HEK293 (cell line): Measurements from ENCODE around the gene NFIC.

Source experiments
- CTCF ChIA-PET: fragments of 350-600 bp; formaldehyde crosslinking; extraction: SDS; loops from one replicate; lab custom pipeline; 2021; ENCODE audit warnings: antibody characterized with exemption; lab: Yijun Ruan, JAX
- POLR2A ChIA-PET: fragments of 300-600 bp; formaldehyde crosslinking; extraction: SDS; loops from one replicate; lab custom pipeline; 2020; ENCODE audit warnings: antibody characterized with exemption, inconsistent platforms; lab: Yijun Ruan, JAX
- H3K27ac ChIP-seq: fragments of 200-500 bp; sonication (Bioruptor generic); 2 replicates; pipeline ENCODE4 v1.5.1; 2014; ENCODE audit warnings: low read depth, low read length, control low read depth, inconsistent platforms; ENCODE audit errors: extremely low read depth
- H3K36me3 ChIP-seq, 2 experiments: fragments of 200-500 bp in 1 of 2; sonication (Bioruptor generic) in 1 of 2; 1 replicate in 1 of 2; 2 replicates in 1 of 2; pipeline ENCODE4 v1.5.1; 2014 to 2017; ENCODE audit warnings: inconsistent platforms in 2 of 2, low read length in 2 of 2; ENCODE audit not compliant: control insufficient read depth in 2 of 2, insufficient read depth in 1 of 2
- H3K4me1 ChIP-seq: fragments of 200-500 bp; sonication (Bioruptor generic); 2 replicates; pipeline ENCODE4 v1.5.1; 2014; ENCODE audit warnings: mild to moderate bottlenecking, low read length, inconsistent platforms; ENCODE audit not compliant: control insufficient read depth, insufficient read depth
- H3K4me3 ChIP-seq: 2 replicates; pipeline ENCODE4 v1.5.1; 2011; ENCODE audit warnings: low read depth, mild to moderate bottlenecking, control low read depth, low read length, moderate library complexity
- H3K9me3 ChIP-seq: fragments of 200-500 bp; sonication (Bioruptor generic); 2 replicates; pipeline ENCODE4 v1.5.1; 2014; ENCODE audit warnings: low read depth, low read length, inconsistent platforms; ENCODE audit not compliant: control insufficient read depth, insufficient read depth
- EGR2 ChIP-seq: fragments of 450-650 bp; formaldehyde crosslinking; IDR thresholded peaks from 2 replicates; pipeline ENCODE4 v1.5.1; 2016; ENCODE audit warnings: low read depth, missing biosample characterization, missing genetic modification characterization
- HOXA7 ChIP-seq: sonication (generic); formaldehyde crosslinking; IDR thresholded peaks from 2 replicates; pipeline ENCODE4 v1.8.1; 2022; ENCODE audit warnings: missing genetic modification reagents, borderline replicate concordance
- HOXD13 ChIP-seq: sonication (generic); formaldehyde crosslinking; IDR thresholded peaks from 2 replicates; pipeline ENCODE4 v1.8.0; 2022; ENCODE audit warnings: missing genetic modification reagents, borderline replicate concordance
- KLF7 ChIP-seq: fragments of 450-650 bp; formaldehyde crosslinking; IDR thresholded peaks from 2 replicates; pipeline ENCODE4 v1.5.1; 2016; ENCODE audit warnings: missing biosample characterization, missing genetic modification characterization, borderline replicate concordance
- MEIS1 ChIP-seq: sonication (generic); formaldehyde crosslinking; IDR thresholded peaks from 2 replicates; pipeline ENCODE4 v1.8.1; 2022; ENCODE audit warnings: missing genetic modification reagents, mild to moderate bottlenecking, borderline replicate concordance
- PATZ1 ChIP-seq: fragments of 450-650 bp; formaldehyde crosslinking; IDR thresholded peaks from 2 replicates; pipeline ENCODE4 v1.5.1; 2016; ENCODE audit warnings: missing biosample characterization, missing genetic modification characterization
- REPIN1 ChIP-seq: fragments of 450-650 bp; formaldehyde crosslinking; IDR thresholded peaks from 2 replicates; pipeline ENCODE4 v1.5.1; 2017; ENCODE audit warnings: missing biosample characterization, missing genetic modification characterization, low read depth
- SCRT1 ChIP-seq: fragments of 450-650 bp; formaldehyde crosslinking; IDR thresholded peaks from 2 replicates; pipeline ENCODE4 v1.5.1; 2016; ENCODE audit warnings: missing biosample characterization, missing genetic modification characterization, borderline replicate concordance
- ZBTB21 ChIP-seq: fragments of 450-650 bp; formaldehyde crosslinking; IDR thresholded peaks from 2 replicates; pipeline ENCODE4 v1.5.1; 2017; ENCODE audit warnings: missing biosample characterization, missing genetic modification characterization
- ZBTB48 ChIP-seq: fragments of 450-650 bp; formaldehyde crosslinking; IDR thresholded peaks from 2 replicates; pipeline ENCODE4 v1.5.1; 2016; ENCODE audit warnings: missing biosample characterization, missing genetic modification characterization
- ZFHX2 ChIP-seq: fragments of 450-650 bp; formaldehyde crosslinking; conservative IDR thresholded peaks from 2 replicates; pipeline ENCODE4 v1.5.1; 2016; ENCODE audit warnings: missing biosample characterization, missing genetic modification characterization
- ZFP69B ChIP-seq: fragments of 450-650 bp; formaldehyde crosslinking; IDR thresholded peaks from 2 replicates; pipeline ENCODE4 v1.5.1; 2016; ENCODE audit warnings: missing biosample characterization, missing genetic modification characterization
- ZIC2 ChIP-seq: fragments of 450-650 bp; formaldehyde crosslinking; IDR thresholded peaks from 2 replicates; pipeline ENCODE4 v1.5.1; 2016; ENCODE audit warnings: missing biosample characterization, missing genetic modification characterization
- ZNF214 ChIP-seq: fragments of 450-650 bp; formaldehyde crosslinking; IDR thresholded peaks from 2 replicates; pipeline ENCODE4 v1.5.1; 2017; ENCODE audit warnings: missing biosample characterization, mild to moderate bottlenecking, missing genetic modification characterization, borderline replicate concordance
- ZNF223 ChIP-seq: fragments of 450-650 bp; formaldehyde crosslinking; IDR thresholded peaks from 2 replicates; pipeline ENCODE4 v1.5.1; 2016; ENCODE audit warnings: missing biosample characterization, missing genetic modification characterization
- ZNF600 ChIP-seq: fragments of 450-650 bp; formaldehyde crosslinking; IDR thresholded peaks from 2 replicates; pipeline ENCODE4 v1.5.1; 2016; ENCODE audit warnings: missing biosample characterization, missing genetic modification characterization
- ZSCAN23 ChIP-seq: fragments of 450-650 bp; formaldehyde crosslinking; IDR thresholded peaks from 2 replicates; pipeline ENCODE4 v1.5.1; 2016; ENCODE audit warnings: missing biosample characterization, missing genetic modification characterization
- ZXDB ChIP-seq: fragments of 450-650 bp; formaldehyde crosslinking; IDR thresholded peaks from 2 replicates; pipeline ENCODE4 v1.5.1; 2016; ENCODE audit warnings: missing biosample characterization, missing genetic modification characterization
- TF ChIP-seq, protein P1 (sequence below): fragments of 450-650 bp; formaldehyde crosslinking; IDR thresholded peaks from 2 replicates; pipeline ENCODE4 v1.5.1; 2016; ENCODE audit warnings: missing biosample characterization, missing genetic modification characterization

The NFIC gene

GRCh38 chr19:3381701-3382372 is 15.5 kb downstream of the NFIC start:
- Histone ChIP-seq H3K36me3 (peaks cover 0 to 25% of the 10 kb centered on the region in 2 experiments; a peak in 2 of 3 replicates), H3K9me3 (no peaks in the 10 kb centered on the region), H3K4me3 (no peak overlapping the region), H3K4me1 (no peaks in the 10 kb centered on the region), H3K27ac (no peak overlapping the region)
- CTCF ChIA-PET: no interaction called here
- TF ChIP-seq ZFP69B (tag by site-specific recombination): no peak
- TF ChIP-seq ZBTB48 (tag by site-specific recombination): no peak
- TF ChIP-seq HOXD13: no peak
- TF ChIP-seq, protein P1, sequence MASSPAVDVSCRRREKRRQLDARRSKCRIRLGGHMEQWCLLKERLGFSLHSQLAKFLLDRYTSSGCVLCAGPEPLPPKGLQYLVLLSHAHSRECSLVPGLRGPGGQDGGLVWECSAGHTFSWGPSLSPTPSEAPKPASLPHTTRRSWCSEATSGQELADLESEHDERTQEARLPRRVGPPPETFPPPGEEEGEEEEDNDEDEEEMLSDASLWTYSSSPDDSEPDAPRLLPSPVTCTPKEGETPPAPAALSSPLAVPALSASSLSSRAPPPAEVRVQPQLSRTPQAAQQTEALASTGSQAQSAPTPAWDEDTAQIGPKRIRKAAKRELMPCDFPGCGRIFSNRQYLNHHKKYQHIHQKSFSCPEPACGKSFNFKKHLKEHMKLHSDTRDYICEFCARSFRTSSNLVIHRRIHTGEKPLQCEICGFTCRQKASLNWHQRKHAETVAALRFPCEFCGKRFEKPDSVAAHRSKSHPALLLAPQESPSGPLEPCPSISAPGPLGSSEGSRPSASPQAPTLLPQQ: no peak
- TF ChIP-seq ZBTB21: no peak
- TF ChIP-seq REPIN1: no peak
- TF ChIP-seq KLF7 (tag by site-specific recombination): no peak
- no peak for TF ChIP-seq ZXDB (tag by site-specific recombination)
- TF ChIP-seq ZNF214: no peak
- no peak for TF ChIP-seq PATZ1 (tag by site-specific recombination)
- TF ChIP-seq MEIS1 (CRISPR knock-in tag): no peak
- no peak for TF ChIP-seq SCRT1 (tag by site-specific recombination)
- TF ChIP-seq ZNF600: no peak
- TF ChIP-seq ZSCAN23: no peak
- POLR2A ChIA-PET: no interaction called here

DNA sequence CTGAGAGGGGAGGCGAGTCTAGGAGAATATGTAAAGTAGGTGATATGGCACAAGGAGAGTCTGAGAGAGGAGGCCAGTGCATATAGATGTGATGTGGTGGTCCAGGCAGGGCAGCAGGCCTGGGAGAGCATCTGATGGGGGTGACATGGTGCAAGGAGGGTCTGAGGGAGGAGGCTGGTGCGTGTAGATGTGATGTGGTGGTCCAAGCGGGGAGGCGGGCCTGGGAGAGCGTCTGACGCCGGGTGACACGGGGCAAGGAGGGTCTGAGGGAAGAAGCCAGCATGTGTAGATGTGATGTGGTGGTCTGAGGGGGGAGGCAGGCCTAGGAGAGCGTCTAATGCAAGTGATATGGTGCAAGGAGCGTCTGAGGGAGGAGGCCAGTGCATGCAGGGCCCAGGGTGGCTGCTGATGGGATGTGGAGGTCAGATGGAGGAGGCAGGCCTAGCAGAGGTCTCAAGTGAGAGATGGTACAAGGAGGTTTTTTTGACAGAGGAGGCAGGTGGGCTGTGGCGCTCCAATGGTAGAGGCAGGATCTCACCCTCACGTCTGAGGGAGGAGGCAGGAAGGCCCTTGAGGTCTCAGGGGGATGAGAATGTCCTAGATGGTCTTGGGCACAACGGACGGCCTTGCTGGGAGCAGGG is 16.2 kb downstream of the NFIC start:
- no peak overlapping the region for H3K4me3 ChIP-seq
- CTCF ChIA-PET: no interaction called here
- TF ChIP-seq ZNF223 (0 out of 2 replicates have a peak, but pooled peaks have one; percentile 41), ZIC2 (no peak)
- TF ChIP-seq, all 188 proteins: peak for 1
- POLR2A ChIA-PET: no interaction called here
- Histone ChIP-seq H3K27ac (no peak overlapping the region), H3K36me3 (peaks cover 0 to 27% of the 10 kb centered on the region in 2 experiments; a peak in 2 of 3 replicates), H3K4me1 (no peaks in the 10 kb centered on the region), H3K9me3 (no peaks in the 10 kb centered on the region)

GRCh38 chr19:3383121-3383722 is 16.8 kb downstream of the NFIC start:
- CTCF ChIA-PET: interaction anchor here (0.6 kb wide), 1 partner anchor 46 kb away, joined by 4 read pairs; no protein-coding TSS in a partner anchor
- peaks cover 0 to 27% of the 10 kb centered on the region in 2 experiments; a peak in 2 of 3 replicates for H3K36me3 ChIP-seq
- TF ChIP-seq ZFHX2 (tag by site-specific recombination) (0 out of 2 replicates have a peak, but pooled peaks have one; percentile 19), EGR2 (tag by site-specific recombination) (peak; percentile 22; the same call in 1 of the 2 replicates), HOXA7 (CRISPR knock-in tag) (no peak)
- TF ChIP-seq, all 188 proteins: peak for 2
- POLR2A ChIA-PET: interaction anchor here (1.0 kb wide), 1 partner anchor 36 kb away, joined by 6 read pairs; no protein-coding TSS in a partner anchor
- Histone ChIP-seq H3K27ac (no peak overlapping the region), H3K4me1 (no peaks in the 10 kb centered on the region), H3K9me3 (no peaks in the 10 kb centered on the region), H3K4me3 (no peak overlapping the region)
